ENCODE data around the gene RNF115. TPM values are rescaled to one million over a fixed set of nuclear protein-coding genes. Genes with fewer than 3 reads are reported as not detected.

The RNF115 gene
- total and polyA plus RNA-seq, 8 donors = 4.9 to 8.1 (median 5.9) TPM

- no peaks in the 10 kb centered on the region for H3K36me3 ChIP-seq
- H3K4me1 ChIP-seq = peaks cover 0 to 17% (median 8%) of the 10 kb centered on the region in 3 donors
- no peak overlapping the region for H3K4me3 ChIP-seq
- ATAC-seq = no peak
- H3K27ac ChIP-seq = no peak overlapping the region
- DNase-seq = no peak
- no peak for FAIRE-seq
- WGBS, 2 donors = 81 to 88% methylated on average over 7 of the region's 7 CpGs
- H3K27me3 ChIP-seq = no peaks in the 10 kb centered on the region
- H3K9me3 ChIP-seq = no peaks in the 10 kb centered on the region
- no peak for TF ChIP-seq CTCF (IDR thresholded peaks at IDR 0.05)
- intact Hi-C loops (cut with DNase I) = no loop called here
Measured at GRCh38 chr1:145806844-145807243, 17.1 kb downstream of the RNF115 start.

GRCh38 chr1:145806408-145806807 is 17.5 kb downstream of the RNF115 start:
- Histone ChIP-seq H3K27ac (no peak overlapping the region), H3K4me3 (no peak overlapping the region), H3K36me3 (no peaks in the 10 kb centered on the region), H3K4me1 (peaks cover 0 to 17% (median 8%) of the 10 kb centered on the region in 3 donors), H3K27me3 (no peaks in the 10 kb centered on the region), H3K9me3 (no peaks in the 10 kb centered on the region)
- 98 to 100% methylated on average over 4 of the region's 4 CpGs for WGBS, 2 donors
- ATAC-seq = no peak
- intact Hi-C loops (cut with DNase I) = no loop called here
- FAIRE-seq = no peak
- no peak for TF ChIP-seq CTCF (IDR thresholded peaks at IDR 0.05)
- DNase-seq = no peak

GRCh38 chr1:145805057-145805456 is 18.8 kb downstream of the RNF115 start:
- TF ChIP-seq CTCF (IDR thresholded peaks at IDR 0.05) = no peak
- H3K36me3 ChIP-seq = no peaks in the 10 kb centered on the region
- intact Hi-C loops (cut with DNase I) = no loop called here
- H3K27me3 ChIP-seq = no peaks in the 10 kb centered on the region
- H3K4me3 ChIP-seq = no peak overlapping the region
- no peak overlapping the region for H3K27ac ChIP-seq
- no peak for DNase-seq
- FAIRE-seq = no peak
- WGBS, 2 donors = 83 to 93% methylated on average over 1 of the region's 1 CpG
- H3K4me1 ChIP-seq = peaks cover 0 to 17% (median 8%) of the 10 kb centered on the region in 3 donors
- ATAC-seq = no peak
- no peaks in the 10 kb centered on the region for H3K9me3 ChIP-seq

- no peak for ATAC-seq
- intact Hi-C loops (cut with DNase I) = no loop called here
- no peak for DNase-seq
- Histone ChIP-seq H3K9me3 (no peaks in the 10 kb centered on the region), H3K4me3 (no peak overlapping the region), H3K27me3 (no peaks in the 10 kb centered on the region), H3K36me3 (no peaks in the 10 kb centered on the region), H3K27ac (no peak overlapping the region), H3K4me1 (peaks cover 0 to 17% (median 8%) of the 10 kb centered on the region in 3 donors)
- no peak for TF ChIP-seq CTCF (IDR thresholded peaks at IDR 0.05)
- 52 to 68% methylated on average over 3 of the region's 3 CpGs for WGBS, 2 donors
- FAIRE-seq = no peak
Measured at GRCh38 chr1:145804235-145805045, 19.5 kb downstream of the RNF115 start.

GRCh38 chr1:145799806-145800205 is 24.1 kb downstream of the RNF115 start:
- Histone ChIP-seq H3K27ac (no peak overlapping the region), H3K4me3 (no peak overlapping the region), H3K4me1 (peaks cover 0 to 11% (median 8%) of the 10 kb centered on the region in 3 donors), H3K9me3 (no peaks in the 10 kb centered on the region), H3K27me3 (no peaks in the 10 kb centered on the region), H3K36me3 (no peaks in the 10 kb centered on the region)
- intact Hi-C loops (cut with DNase I) = no loop called here
- TF ChIP-seq CTCF (IDR thresholded peaks at IDR 0.05) = no peak
- no peak for ATAC-seq
- no peak for FAIRE-seq
- 91 to 92% methylated on average over 2 of the region's 2 CpGs for WGBS, 2 donors
- no peak for DNase-seq

All from pancreas (tissue), 10 donors.